ENCODE results near the gene GLO1. TPM values are rescaled to one million over a fixed set of nuclear protein-coding genes. Genes with fewer than 3 reads are reported as not detected.

GLO1 gene
- total RNA-seq, 4 donors from 2014 or later: 86.3 to 138 (median 116) TPM

GRCh38 chr6:38725414-38726183 lies 22.7 kb upstream of the GLO1 start:
- Histone ChIP-seq H3K4me1 (no peaks in the 10 kb centered on the region), H3K4me3 (no peak overlapping the region), H3K9me3 (no peaks in the 10 kb centered on the region), H3K27me3 (no peaks in the 10 kb centered on the region), H3K36me3 (no peaks in the 10 kb centered on the region), H3K27ac (no peak overlapping the region)
- TF ChIP-seq POLR2A (IDR thresholded peaks at IDR 0.05): no peak
- TF ChIP-seq CTCF (IDR thresholded peaks at IDR 0.05 in 4 of 5, conservative IDR thresholded peaks at IDR 0.05 in 1 of 5): no peak
- ATAC-seq (no peak), DNase-seq (no peak)
- intact Hi-C loops (cut with DNase I; ENCODE audit: low total_unique reads) (no loop called here), in situ Hi-C loops (cut with MboI; ENCODE audit: low sequenced_read_pairs in 4 of 4) (no loop called here)

GRCh38 chr6:38724343-38724742 lies 21.4 kb upstream of the GLO1 start:
- Histone ChIP-seq H3K27me3 (peaks cover 0 to 6% (median 5%) of the 10 kb centered on the region in 3 donors), H3K36me3 (no peaks in the 10 kb centered on the region), H3K27ac (no peak overlapping the region), H3K4me3 (no peak overlapping the region), H3K9me3 (no peaks in the 10 kb centered on the region), H3K4me1 (no peaks in the 10 kb centered on the region)
- TF ChIP-seq POLR2A (IDR thresholded peaks at IDR 0.05) (no peak), CTCF (IDR thresholded peaks at IDR 0.05 in 4 of 5, conservative IDR thresholded peaks at IDR 0.05 in 1 of 5) (no peak)
- ATAC-seq (no peak), DNase-seq (no peak)
- intact Hi-C loops (cut with DNase I; ENCODE audit: low total_unique reads) (no loop called here), in situ Hi-C loops (cut with MboI; ENCODE audit: low sequenced_read_pairs in 4 of 4) (no loop called here)

GRCh38 chr6:38723783-38724182 lies 20.8 kb upstream of the GLO1 start:
- Histone ChIP-seq H3K27ac (no peak overlapping the region), H3K36me3 (no peaks in the 10 kb centered on the region), H3K4me3 (no peak overlapping the region), H3K4me1 (no peaks in the 10 kb centered on the region), H3K27me3 (peaks cover 3 to 8% (median 6%) of the 10 kb centered on the region in 3 donors), H3K9me3 (no peaks in the 10 kb centered on the region)
- DNase-seq (no peak), ATAC-seq (no peak)
- in situ Hi-C loops (cut with MboI; ENCODE audit: low sequenced_read_pairs in 4 of 4) (no loop called here), intact Hi-C loops (cut with DNase I; ENCODE audit: low total_unique reads) (no loop called here)
- TF ChIP-seq CTCF (IDR thresholded peaks at IDR 0.05 in 4 of 5, conservative IDR thresholded peaks at IDR 0.05 in 1 of 5): no peak
- TF ChIP-seq POLR2A (IDR thresholded peaks at IDR 0.05): no peak

- intact Hi-C loops (cut with DNase I; ENCODE audit: low total_unique reads): no loop called here
- no peak for DNase-seq
- Histone ChIP-seq H3K27me3 (peaks cover 10 to 13% (median 10%) of the 10 kb centered on the region in 3 donors), H3K4me1 (no peaks in the 10 kb centered on the region), H3K27ac (no peak overlapping the region), H3K9me3 (no peaks in the 10 kb centered on the region), H3K36me3 (no peaks in the 10 kb centered on the region), H3K4me3 (no peak overlapping the region)
- in situ Hi-C loops (cut with MboI; ENCODE audit: low sequenced_read_pairs in 4 of 4): no loop called here
- TF ChIP-seq CTCF (IDR thresholded peaks at IDR 0.05 in 4 of 5, conservative IDR thresholded peaks at IDR 0.05 in 1 of 5): no peak
- no peak for TF ChIP-seq POLR2A (IDR thresholded peaks at IDR 0.05)
- ATAC-seq: no peak
Observed at GRCh38 chr6:38722727-38723334, 19.9 kb upstream of the GLO1 start.
